Dermis blood vessel endothelial cell (primary cell): ENCODE results near the gene BHMT2. TPM values are rescaled to one million over a fixed set of nuclear protein-coding genes. Genes with fewer than 3 reads are reported as not detected.
A peak's percentile ranks its signal among the peaks of the same experiment; 100 is the strongest.

Experiments used
- DNase-seq: peaks from one replicate; pipeline ENCODE4 v3.0.0; 2010
- total RNA-seq: library from RNA; depleted of rRNA; stranded (reverse); fragments of >200 nt; gene quantifications from 2 replicates; pipeline ENCODE4 v1.2.3, GENCODE V29; 2014

Gene BHMT2
- 5.4 and 18.7 TPM in 2 replicates for total RNA-seq

GRCh38 chr5:79069488-79070349 is at the start of gene BHMT2, which contains the start of gene DMGDH:
TSS of gene BHMT2 (plus strand) at chr5:79069767. CDS start at chr5:79069783, 16 bp downstream.
TSS of gene DMGDH (minus strand) at chr5:79069674. CDS start at chr5:79069620, 54 bp downstream.
- peak; percentile 33 for DNase-seq

- peak; percentile 80 for DNase-seq
These were observed 48.6 kb upstream of the BHMT2 start for GRCh38 chr5:79020861-79021561.

- DNase-seq = no peak
These were observed 47.8 kb upstream of the BHMT2 start for GRCh38 chr5:79021753-79022152.

- DNase-seq = no peak
These were observed 46.8 kb upstream of the BHMT2 start for GRCh38 chr5:79022771-79023170.

- DNase-seq = no peak
These were observed 46.2 kb upstream of the BHMT2 start for GRCh38 chr5:79023348-79023747.

- no peak for DNase-seq
These were observed 45.6 kb upstream of the BHMT2 start for GRCh38 chr5:79023947-79024346.

- peak; percentile 77 for DNase-seq
These were observed 44.5 kb upstream of the BHMT2 start for GRCh38 chr5:79025054-79025472.

- DNase-seq = no peak
These were observed 38.7 kb upstream of the BHMT2 start for GRCh38 chr5:79030663-79031484.

- no peak for DNase-seq
These were observed 38.1 kb upstream of the BHMT2 start for GRCh38 chr5:79031485-79031867.

GRCh38 chr5:79032031-79032695 is 37.4 kb upstream of the BHMT2 start:
- no peak for DNase-seq

- no peak for DNase-seq
These were observed 36.8 kb upstream of the BHMT2 start for GRCh38 chr5:79032782-79033181.

- DNase-seq = no peak
These were observed 34.3 kb upstream of the BHMT2 start for GRCh38 chr5:79035237-79035636.

- DNase-seq = no peak
These were observed 32.8 kb upstream of the BHMT2 start for GRCh38 chr5:79036769-79037168.

- no peak for DNase-seq
These were observed 27.4 kb upstream of the BHMT2 start for GRCh38 chr5:79042188-79042587.

GRCh38 chr5:79047199-79047598 is 22.4 kb upstream of the BHMT2 start:
- no peak for DNase-seq

GRCh38 chr5:79048437-79048836 is 21.1 kb upstream of the BHMT2 start:
- no peak for DNase-seq

GRCh38 chr5:79050498-79050897 is 19.1 kb upstream of the BHMT2 start:
- DNase-seq = no peak

GRCh38 chr5:79053321-79053720 is 16.2 kb upstream of the BHMT2 start:
- DNase-seq = no peak

GRCh38 chr5:79055017-79055416 is 14.6 kb upstream of the BHMT2 start:
- no peak for DNase-seq

GRCh38 chr5:79056847-79057246 is 12.7 kb upstream of the BHMT2 start:
- DNase-seq = no peak

- no peak for DNase-seq
These were observed 9.9 kb upstream of the BHMT2 start for GRCh38 chr5:79059674-79060073.

- no peak for DNase-seq
These were observed 7.1 kb upstream of the BHMT2 start for GRCh38 chr5:79062436-79062835.

GRCh38 chr5:79070350-79070667 is 742 bp downstream of the BHMT2 start:
- DNase-seq = peak; percentile 27
